GM19023 (cell line): Measurements from ENCODE around the gene CERS5.
"Not testable (repeated sequence)": the region's sequence is repeated elsewhere in the genome, so short reads cannot be mapped to it uniquely, and the experiment has no call there.

Source experiments
- ATAC-seq: cut with Tn5 transposase; IDR thresholded peaks from one replicate; pipeline ENCODE4 v1.9.1; 2021; ENCODE audit warnings: mild to moderate bottlenecking, moderate library complexity; ENCODE audit not compliant: unreplicated experiment

CERS5 gene

DNA sequence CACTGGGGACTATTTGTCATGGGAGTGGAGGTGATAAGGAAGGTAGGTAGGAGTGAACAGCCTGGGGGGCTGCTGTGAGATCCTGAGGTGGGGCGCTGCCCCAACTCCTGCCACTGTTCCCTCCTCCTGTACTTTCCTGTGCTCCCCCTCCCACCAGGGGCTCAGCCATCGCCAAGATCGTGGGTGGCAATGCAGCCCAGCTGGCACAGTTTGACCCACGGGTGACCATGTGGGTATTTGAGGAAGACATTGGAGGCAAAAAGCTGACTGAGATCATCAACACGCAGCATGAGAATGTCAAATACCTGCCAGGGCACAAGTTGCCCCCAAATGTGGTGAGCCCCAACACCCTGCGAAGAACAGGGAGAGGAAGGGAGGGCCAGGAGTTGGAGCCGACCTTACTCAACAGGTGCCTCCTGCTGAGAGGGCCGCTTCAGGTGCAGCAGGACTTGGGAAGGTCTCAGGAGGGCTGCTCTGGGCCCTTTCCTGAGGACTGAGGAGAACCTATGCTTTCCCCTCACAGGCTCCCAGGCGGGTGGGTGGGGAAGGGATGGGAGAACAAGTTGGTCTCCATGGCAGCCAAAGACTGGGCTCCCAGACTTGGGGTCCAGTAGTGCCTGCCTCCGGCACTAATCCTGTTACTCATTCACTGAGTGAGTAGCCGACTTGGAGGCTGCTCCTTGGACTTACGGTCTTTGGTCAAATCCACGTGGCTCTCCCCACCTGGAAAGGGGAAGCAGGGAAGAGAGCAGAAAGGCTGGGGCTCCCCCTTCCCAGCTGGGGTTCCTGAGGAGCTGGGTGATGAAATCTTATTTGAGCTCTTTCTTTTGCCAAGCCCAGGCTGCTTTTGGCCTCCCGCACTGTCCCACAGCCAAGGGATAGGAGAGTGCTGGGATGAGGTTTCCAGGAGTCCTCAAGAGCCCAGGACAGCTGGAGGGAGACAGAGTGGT, 62.5 kb downstream of the CERS5 start:
- ATAC-seq = no peak

DNA sequence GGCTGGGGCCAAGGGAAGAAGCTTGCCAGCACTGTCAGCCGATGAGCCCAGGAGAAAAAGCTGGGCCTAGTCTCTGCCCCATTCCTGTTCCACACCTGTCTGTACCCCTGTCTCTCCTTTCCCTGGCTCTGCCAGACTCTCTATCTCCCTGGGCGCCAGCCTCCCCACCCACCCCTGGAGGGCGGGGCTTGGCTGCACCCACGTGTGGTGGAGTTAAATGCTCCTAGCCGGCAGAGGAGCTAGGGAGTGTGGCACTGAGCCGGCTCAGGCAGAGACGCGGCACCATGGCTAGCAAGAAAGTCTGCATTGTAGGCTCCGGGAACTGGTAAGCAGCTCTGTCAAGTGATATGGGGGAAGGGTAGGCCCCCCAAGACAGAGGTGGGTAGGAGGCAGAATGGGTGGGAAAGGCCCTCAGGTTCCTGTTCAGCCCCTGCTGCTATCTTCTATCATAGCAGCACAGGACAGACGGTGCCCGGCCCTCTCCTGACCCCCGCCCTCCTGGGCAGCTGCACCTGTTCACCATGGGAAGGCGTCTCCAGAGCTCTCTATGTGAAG, 63.3 kb downstream of the CERS5 start, which contains the start of gene GPD1:
Gene GPD1 (plus strand): TSS at position 242 of the 555 bp plus-strand sequence. CDS start 43 bp downstream, at position 285.
- ATAC-seq = no peak

DNA sequence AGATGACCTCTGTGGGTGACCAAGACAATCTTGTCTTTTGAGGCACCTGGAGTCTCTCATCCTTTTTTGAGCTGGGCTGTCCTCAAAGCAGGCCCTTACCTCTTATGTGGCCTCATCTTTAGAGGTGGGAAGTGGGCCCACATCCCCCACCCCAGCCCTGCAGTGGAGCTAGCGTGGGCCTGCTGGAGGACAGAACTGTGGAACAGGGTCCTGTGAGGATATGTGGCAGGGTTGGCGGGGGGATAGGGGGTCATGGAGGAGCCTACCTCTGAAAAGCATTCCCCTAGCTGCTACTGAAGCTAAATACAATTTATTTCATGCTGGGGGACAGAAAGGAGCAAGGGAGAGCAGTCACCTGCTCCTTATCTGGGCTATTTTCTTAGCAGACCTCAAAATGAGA, 63.8 kb downstream of the CERS5 start:
- ATAC-seq = no peak

DNA sequence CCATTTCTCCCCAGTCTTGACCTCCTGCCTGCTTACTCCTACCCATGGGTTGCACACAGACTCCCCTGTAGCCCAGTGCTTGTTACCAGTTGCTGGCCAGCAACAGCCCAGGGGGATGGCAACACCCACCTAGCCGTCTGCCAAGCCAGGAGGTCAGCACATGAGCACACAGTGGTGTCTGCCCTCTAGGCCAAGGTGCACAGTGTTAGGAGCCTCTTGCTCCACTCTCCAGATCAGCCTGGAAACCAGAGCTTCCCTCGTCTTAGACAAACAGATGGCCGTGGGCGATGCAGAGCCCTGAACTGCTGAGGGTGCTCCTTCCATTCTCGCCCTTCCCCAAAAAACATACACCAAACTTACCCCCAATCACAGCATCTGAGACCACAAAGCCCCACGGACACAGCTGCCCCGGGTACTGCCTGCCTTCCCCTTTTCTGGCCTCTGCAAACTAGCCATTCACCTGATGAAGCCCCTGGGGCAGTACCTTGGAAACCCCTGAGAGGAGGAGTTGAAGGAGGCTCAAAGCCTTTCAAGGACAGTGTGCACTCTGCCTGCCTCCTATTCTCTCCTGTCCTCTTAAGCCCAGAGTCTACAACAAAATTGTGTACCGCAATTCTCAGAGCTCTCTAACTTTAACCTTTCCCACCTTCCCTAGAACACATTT, 64.4 kb downstream of the CERS5 start:
- no peak for ATAC-seq

DNA sequence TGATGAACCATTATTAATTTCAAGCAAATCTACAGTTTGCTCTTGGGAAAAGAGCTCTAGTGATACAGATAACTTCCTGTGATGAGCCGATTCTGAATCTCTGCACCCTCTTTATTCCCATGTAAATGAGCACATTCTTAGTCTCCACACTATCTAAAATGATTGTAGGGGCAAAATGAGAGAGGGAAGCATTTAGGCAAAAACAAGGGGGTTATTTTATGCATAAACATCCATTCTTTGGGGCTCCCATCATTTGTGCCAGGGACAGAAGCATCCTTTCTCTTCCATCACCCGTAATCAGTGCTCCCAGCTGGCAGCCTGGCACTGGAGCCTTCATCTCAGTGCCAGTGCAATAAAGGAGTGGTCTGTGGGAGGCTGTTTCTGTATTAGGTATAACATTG, 65.0 kb downstream of the CERS5 start:
- ATAC-seq = no peak

DNA sequence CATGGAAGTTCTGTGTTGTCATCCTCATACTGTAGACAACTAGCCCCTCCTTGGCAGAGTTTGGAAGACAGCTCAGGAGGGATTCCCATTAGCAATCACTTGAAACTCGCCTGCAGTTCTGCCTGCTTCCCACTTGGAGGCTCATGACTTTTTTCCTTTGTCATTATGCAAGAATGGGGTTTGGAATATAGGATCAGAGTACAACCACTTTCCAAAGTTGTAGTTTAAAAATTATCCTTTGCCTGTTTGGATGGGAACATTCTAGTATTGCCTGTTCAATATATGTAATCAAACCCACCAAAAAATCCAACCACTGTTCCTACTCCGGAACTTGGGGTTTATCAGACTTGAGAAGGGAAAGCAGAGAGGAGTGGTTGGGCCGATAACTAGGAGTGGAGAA, 65.5 kb downstream of the CERS5 start:
- no peak for ATAC-seq

DNA sequence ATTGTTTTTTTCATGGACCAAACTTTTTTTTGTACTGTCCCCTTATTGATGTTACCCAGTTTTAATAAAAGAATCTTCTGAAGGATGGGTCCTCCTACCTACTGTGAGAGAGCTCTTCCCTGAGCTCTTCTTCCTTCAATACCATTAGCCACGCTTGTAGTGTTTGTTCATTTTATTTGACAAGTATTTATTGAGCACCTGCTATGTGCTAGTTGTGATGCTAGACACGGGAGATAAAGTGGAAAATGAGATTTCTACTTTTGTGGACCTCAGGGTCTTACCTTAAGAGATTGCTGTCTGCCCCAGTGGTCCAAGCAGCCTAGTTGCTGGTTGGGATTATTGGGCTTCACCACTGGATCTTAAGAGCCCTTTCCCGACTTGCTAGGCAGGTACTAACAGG, 66.6 kb downstream of the CERS5 start:
- no peak for ATAC-seq

DNA sequence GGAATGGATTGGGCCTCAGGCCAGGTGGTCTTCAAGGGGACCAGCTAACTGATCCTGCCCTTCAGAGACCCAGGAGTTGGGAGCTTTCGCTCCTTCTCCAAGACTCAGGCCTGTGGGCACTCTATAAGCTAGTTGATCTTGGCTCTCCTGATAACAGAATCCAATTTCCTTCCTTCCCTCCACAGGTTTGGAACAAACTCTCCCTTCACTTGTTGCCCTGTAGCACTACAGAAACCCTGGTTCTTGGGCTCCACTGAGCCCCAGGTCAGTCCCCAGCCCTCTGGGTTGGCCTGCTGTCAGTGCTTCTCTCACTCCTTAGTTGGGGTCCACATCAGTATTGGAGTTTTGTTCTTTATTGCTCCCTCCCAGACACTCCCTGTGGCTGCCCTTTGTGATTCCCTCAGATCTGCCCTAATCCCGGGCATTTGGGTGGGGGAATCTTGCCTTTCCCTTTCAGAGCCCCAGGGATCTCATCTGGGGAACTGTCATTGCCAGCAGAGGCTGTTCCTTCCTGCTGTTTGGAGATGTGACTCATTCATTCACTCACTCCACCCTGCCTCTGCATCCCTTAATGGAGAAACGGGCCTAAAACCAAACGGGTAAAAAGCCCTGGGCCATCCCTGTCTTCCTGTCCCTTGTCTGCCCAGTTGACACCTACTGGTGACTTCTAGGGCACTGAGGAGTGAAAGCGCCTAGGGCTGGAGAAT, 67.7 kb downstream of the CERS5 start:
- ATAC-seq = no peak

DNA sequence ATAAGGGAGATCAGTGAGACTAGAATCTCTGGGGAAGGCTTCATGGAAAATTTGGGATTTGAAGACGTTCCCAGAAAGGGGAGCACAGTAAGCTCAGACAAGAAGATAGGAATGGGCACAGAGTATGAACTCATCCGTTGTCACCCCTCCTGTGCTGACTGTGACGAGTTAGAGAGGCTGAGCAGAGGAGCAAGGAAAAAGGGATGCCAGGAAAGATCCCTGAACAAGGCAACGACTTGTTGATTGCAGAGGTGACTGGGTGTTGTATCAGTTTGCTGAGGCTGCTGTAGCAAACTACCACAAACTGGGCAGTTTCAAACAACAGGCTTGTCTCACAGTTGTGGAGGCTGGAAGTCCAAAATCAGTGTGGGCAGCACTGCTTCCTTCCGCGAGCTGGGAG, 69.2 kb downstream of the CERS5 start:
- no peak for ATAC-seq

DNA sequence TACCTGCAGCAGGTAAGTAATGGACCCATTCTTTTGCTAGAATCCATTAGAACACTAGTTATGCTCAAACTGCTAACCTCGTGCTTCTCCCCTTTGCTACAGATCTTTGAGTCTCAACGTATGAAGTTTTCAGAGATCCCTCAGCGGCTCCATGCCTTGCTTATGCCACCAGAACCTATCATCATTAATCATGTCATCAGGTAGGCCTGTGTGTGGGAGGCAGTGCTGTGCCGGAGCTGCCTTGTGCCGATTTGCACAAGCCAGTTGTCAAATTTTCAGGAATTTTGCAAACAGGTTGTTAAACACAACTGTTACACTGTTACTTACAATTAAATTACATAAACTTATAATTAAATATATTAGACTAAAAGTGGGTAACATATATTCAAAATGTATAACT, 76.8 kb downstream of the CERS5 start:
- ATAC-seq = no peak

- no peak for ATAC-seq
Measured at GRCh38 chr12:50089730-50090129, 77.4 kb downstream of the CERS5 start.

DNA sequence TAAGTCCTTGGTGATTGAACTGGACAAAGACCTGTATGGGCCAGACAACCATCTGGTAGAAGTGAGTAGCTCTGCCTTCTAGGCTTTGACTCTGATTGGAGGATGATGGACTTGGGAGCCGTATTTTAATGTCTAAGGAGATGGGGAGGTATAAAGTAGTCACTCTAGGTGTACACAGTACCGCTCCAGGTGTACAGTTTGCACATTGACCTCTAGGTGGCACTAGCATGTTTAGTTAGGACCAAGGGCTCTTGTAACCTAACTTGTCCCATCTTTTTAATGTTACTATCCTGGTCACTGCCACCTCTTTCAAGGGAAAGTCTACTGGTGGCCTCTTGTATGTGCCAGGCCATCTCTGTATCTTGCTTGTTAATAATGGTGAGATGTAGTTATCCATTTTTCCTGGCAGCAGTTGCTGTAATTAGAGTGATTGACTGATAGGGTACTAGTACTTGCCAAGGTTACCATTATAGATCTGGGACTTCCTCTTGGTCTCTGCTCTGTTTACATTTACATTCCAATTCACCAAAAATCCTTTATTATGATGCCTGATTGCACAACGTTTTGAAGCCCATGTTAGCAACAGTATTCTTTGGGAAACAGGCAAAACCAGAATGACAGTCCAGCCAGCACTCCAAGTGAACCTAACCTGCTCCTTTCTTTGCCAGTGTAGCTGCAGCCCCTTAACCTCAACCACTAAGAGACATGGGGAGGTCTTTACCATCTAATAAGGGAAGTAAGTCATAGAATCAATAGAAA, 78.4 kb downstream of the CERS5 start:
- ATAC-seq = no peak

DNA sequence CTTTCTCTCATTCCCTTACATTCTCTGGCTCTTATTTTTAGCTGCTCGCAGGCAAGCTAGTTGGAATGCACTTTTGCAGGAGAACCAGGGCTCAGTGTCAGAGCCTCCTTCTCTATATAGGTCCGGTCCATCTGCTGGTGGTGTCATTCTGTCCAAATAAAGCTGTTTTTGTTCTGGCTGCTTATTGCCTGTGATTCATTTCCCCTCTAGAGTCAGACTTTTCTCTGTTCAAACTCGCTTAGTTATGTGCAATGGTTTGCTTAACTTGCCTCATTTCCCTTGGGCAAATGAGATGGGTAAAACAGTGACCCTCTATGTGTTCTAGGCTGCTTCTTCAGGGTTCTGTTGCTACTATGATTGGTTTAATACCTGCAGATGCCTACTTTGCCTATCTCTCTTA, 79.2 kb downstream of the CERS5 start:
- no peak for ATAC-seq

DNA sequence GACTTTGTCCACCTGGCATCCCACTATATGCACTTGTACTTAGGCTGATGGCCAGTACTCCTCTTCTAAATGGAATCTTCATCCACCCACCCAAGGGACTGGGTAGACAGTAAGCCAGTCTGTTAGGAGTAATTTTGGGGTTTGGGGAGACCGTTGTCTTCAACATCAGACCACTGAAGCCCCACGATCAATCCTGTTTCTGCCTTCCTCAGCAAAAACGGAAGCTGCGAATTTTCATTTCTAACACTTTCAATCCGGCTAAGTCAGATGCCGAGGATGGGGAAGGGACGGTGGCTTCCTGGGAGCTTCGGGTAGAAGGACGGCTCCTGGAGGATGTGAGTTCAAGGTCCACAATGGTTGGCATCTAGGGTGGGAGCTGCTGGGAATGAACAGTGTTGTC, 80.0 kb downstream of the CERS5 start:
- no peak for ATAC-seq

DNA sequence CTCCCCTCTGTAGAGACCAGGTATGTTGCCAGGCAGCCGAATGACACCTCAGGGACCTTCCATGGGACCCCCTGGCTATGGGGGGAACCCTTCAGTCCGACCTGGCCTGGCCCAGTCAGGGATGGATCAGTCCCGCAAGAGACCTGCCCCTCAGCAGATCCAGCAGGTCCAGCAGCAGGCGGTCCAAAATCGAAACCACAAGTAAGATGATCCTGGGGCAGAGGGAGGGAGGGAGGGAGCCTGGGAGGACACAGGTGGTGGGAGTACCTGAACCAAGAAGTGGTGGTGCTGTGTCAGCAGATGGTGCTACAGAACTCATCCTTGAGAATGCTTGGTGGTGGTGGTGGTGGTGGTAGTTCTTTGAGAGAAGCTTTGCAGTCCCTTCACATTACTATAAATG, 81.0 kb downstream of the CERS5 start:
- no peak for ATAC-seq

- ATAC-seq = no peak
Measured at GRCh38 chr12:50085615-50086072, 81.5 kb downstream of the CERS5 start.

DNA sequence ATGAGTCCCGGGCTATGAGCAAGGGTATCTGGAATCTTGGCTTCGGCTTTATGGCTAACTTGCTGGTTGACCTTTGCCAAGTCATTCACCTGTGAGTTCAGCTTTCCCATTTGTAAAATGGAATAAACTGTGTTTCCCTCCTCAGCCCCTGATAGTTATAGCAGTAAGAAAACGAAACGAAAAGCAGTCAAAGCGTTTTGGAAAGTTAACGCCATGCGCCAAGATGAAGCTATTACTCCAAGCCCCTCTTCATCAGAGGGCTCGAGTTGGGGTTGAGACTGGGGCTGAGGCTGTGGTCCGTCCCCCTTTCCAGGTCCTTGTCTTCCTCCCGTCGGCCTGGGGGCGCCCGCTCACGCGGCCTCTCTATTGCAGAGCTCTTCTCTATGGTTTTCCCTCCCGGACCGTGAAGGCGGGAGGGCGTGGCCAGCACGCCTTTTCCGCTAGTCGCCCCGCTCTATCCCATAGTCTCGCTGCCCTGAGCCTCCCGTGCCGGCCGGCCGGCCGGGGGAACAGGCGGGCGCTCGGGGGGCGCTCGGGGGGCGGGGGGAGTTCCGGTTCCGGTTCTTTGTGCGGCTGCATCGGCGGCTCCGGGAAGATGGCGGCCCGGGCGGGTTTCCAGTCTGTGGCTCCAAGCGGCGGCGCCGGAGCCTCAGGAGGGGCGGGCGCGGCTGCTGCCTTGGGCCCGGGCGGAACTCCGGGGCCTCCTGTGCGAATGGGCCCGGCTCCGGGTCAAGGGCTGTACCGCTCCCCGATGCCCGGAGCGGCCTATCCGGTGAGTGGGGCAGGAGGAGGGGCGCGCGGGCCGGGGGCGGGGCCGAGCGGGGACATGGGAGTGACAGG, 82.2 kb downstream of the CERS5 start, which contains the start of gene SMARCD1:
Gene SMARCD1 (plus strand): TSS at position 568 of the 840 bp plus-strand sequence. CDS start 28 bp downstream, at position 596.
- peak; percentile 85 for ATAC-seq

- not testable (repeated sequence) for ATAC-seq
Measured at GRCh38 chr12:50084409-50084774, 82.8 kb downstream of the CERS5 start.

DNA sequence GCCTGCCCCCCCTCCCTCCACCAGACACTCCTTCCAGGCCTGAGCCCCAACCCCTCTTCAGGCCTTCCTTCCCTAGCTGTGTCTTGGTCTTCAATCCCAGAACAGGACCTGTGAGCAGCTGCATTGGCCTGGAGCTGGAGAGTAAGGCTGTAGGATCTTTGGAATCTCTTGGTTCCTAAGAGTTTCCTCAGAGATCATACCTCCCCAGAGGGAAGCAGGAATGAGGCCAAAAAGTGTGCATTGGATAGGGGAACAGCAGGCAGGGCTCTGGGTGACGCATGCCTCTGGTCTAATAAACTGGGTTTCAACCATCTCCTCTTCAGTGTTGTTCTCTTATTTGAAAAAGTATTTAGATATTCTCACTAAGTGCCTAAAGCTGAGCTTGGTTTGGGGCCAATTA, 83.9 kb downstream of the CERS5 start:
- no peak for ATAC-seq
